GM19328 (cell line): ENCODE data around the gene LMCD1.
A peak's percentile ranks its signal among the peaks of the same experiment; 100 is the strongest.

Experiments used
- ATAC-seq: cut with Tn5 transposase; IDR thresholded peaks from one replicate; pipeline ENCODE4 v1.9.1; 2021; ENCODE audit warnings: mild to moderate bottlenecking, moderate library complexity; ENCODE audit not compliant: unreplicated experiment

LMCD1 gene

GRCh38 chr3:8501371-8502131, at the start of gene LMCD1:
Gene LMCD1, plus strand, starts transcription at chr3:8501823. Its CDS starts 116 bp downstream, at chr3:8501939.
- peak; percentile 97 for ATAC-seq

- no peak for ATAC-seq
These were observed 49.5 kb upstream of the LMCD1 start for GRCh38 chr3:8452112-8452511.

GRCh38 chr3:8453153-8453552, 48.5 kb upstream of the LMCD1 start:
- no peak for ATAC-seq

- ATAC-seq = no peak
These were observed 45.9 kb upstream of the LMCD1 start for GRCh38 chr3:8455526-8456411.

- no peak for ATAC-seq
These were observed 45.2 kb upstream of the LMCD1 start for GRCh38 chr3:8456412-8456811.

- no peak for ATAC-seq
These were observed 44.6 kb upstream of the LMCD1 start for GRCh38 chr3:8457039-8457438.

- ATAC-seq = no peak
These were observed 43.4 kb upstream of the LMCD1 start for GRCh38 chr3:8458238-8458661.

GRCh38 chr3:8458711-8459110, 42.9 kb upstream of the LMCD1 start:
- ATAC-seq = no peak

GRCh38 chr3:8460050-8460708, 41.4 kb upstream of the LMCD1 start:
- no peak for ATAC-seq

GRCh38 chr3:8460815-8461456, 40.7 kb upstream of the LMCD1 start:
- ATAC-seq = no peak

- ATAC-seq = no peak
These were observed 37.0 kb upstream of the LMCD1 start for GRCh38 chr3:8464668-8465067.

- ATAC-seq = no peak
These were observed 35.1 kb upstream of the LMCD1 start for GRCh38 chr3:8466526-8466925.

GRCh38 chr3:8470801-8471200, 30.8 kb upstream of the LMCD1 start:
- ATAC-seq = no peak

GRCh38 chr3:8472549-8472948, 29.1 kb upstream of the LMCD1 start:
- no peak for ATAC-seq

- ATAC-seq = no peak
These were observed 28.6 kb upstream of the LMCD1 start for GRCh38 chr3:8473029-8473428.

GRCh38 chr3:8473990-8474389, 27.6 kb upstream of the LMCD1 start:
- ATAC-seq = no peak

- ATAC-seq = no peak
These were observed 26.6 kb upstream of the LMCD1 start for GRCh38 chr3:8474991-8475390.

- no peak for ATAC-seq
These were observed 20.9 kb upstream of the LMCD1 start for GRCh38 chr3:8480699-8481098.

- no peak for ATAC-seq
These were observed 20.2 kb upstream of the LMCD1 start for GRCh38 chr3:8481380-8481779.

- no peak for ATAC-seq
These were observed 19.4 kb upstream of the LMCD1 start for GRCh38 chr3:8482263-8482662.
